A673 (cell line): ENCODE measurements around the gene CHTOP.
"Not testable (repeated sequence)": the region's sequence is repeated elsewhere in the genome, so short reads cannot be mapped to it uniquely, and the experiment has no call there.

Experiments
- CTCF ChIP-seq: fragments of 300-800, 200-600 bp; sonication (generic); conservative IDR thresholded peaks from 2 replicates; pipeline ENCODE4 v1.5.1; 2017; ENCODE audit warnings: low read depth, mild to moderate bottlenecking, antibody characterized with exemption, low read length, moderate library complexity, mixed read lengths
- EZH2 ChIP-seq: fragments of 200-600 bp; sonication (generic); IDR thresholded peaks from 2 replicates; pipeline ENCODE4 v1.6.1; 2017; ENCODE audit warnings: borderline replicate concordance, low read depth, mild to moderate bottlenecking, mixed read lengths, antibody characterized with exemption, low read length; ENCODE audit not compliant: poor library complexity, severe bottlenecking

GRCh38 chr1:153588033-153588432, 45.8 kb upstream of the CHTOP start:
- TF ChIP-seq CTCF, EZH2: not testable (repeated sequence)
